GM23338 (cell line): ENCODE measurements around the gene DSC2. TPM values are rescaled to one million over a fixed set of nuclear protein-coding genes. Genes with fewer than 3 reads are reported as not detected.

Source experiments
- ATAC-seq: fragments of 200-7000 bp; cut with Tn5 transposase; 3 replicates; pipeline ENCODE4 v1.9.1; 2020
- DNase-seq: peaks from one replicate; pipeline ENCODE4 v3.0.0-alpha.2; 2015; ENCODE audit warnings: low spot score
- H2AFZ ChIP-seq: fragments of 200-600 bp; sonication (generic); 2 replicates; pipeline ENCODE4 v1.8.0; 2016; ENCODE audit warnings: antibody characterized with exemption, mild to moderate bottlenecking, moderate library complexity
- H3F3A ChIP-seq: fragments of 200-600 bp; sonication (generic); replicated peaks from 2 replicates; pipeline ENCODE4 v1.8.0; 2017; ENCODE audit warnings: antibody characterized with exemption, mixed run types, low read depth
- H3K27ac ChIP-seq: fragments of 200-600 bp; sonication (generic); 2 replicates; pipeline ENCODE4 v1.6.1; 2016; ENCODE audit warnings: low read depth
- H3K27me3 ChIP-seq: fragments of 200-600 bp; sonication (generic); 2 replicates; pipeline ENCODE4 v1.8.0; 2016; ENCODE audit warnings: mild to moderate bottlenecking, mixed run types, moderate library complexity; ENCODE audit not compliant: insufficient read depth
- H3K36me3 ChIP-seq: fragments of 200-600 bp; sonication (generic); 2 replicates; pipeline ENCODE4 v1.8.0; 2016; ENCODE audit warnings: mild to moderate bottlenecking; ENCODE audit not compliant: insufficient read depth
- H3K4me1 ChIP-seq: fragments of 200-600 bp; sonication (generic); 2 replicates; pipeline ENCODE4 v1.8.0; 2016; ENCODE audit warnings: mild to moderate bottlenecking, moderate library complexity; ENCODE audit not compliant: insufficient read depth
- H3K4me2 ChIP-seq: fragments of 200-600 bp; sonication (generic); 2 replicates; pipeline ENCODE4 v1.7.1; 2017; ENCODE audit warnings: mixed run types
- H3K4me3 ChIP-seq: fragments of 200-600 bp; sonication (generic); 2 replicates; pipeline ENCODE4 v1.6.1; 2016; ENCODE audit warnings: mixed run types
- H3K79me2 ChIP-seq: fragments of 200-600 bp; sonication (generic); replicated peaks from 2 replicates; pipeline ENCODE4 v1.8.0; 2017; ENCODE audit warnings: mild to moderate bottlenecking; ENCODE audit not compliant: insufficient read depth
- H3K9me2 ChIP-seq: fragments of 200-600 bp; sonication (generic); 2 replicates; pipeline ENCODE4 v1.8.0; 2017; ENCODE audit not compliant: insufficient read depth
- H4K20me1 ChIP-seq: fragments of 200-600 bp; sonication (generic); replicated peaks from 2 replicates; pipeline ENCODE4 v1.8.0; 2017; ENCODE audit warnings: mild to moderate bottlenecking; ENCODE audit not compliant: insufficient read depth
- H3K27ac Mint-ChIP-seq: 2 replicates; pipeline ENCODE4 v1.8.0; 2020; ENCODE audit warnings: inconsistent platforms, mild to moderate bottlenecking, moderate library complexity, mixed read lengths
- H3K27me3 Mint-ChIP-seq: 3 replicates; pipeline ENCODE4 v1.8.0; 2022; ENCODE audit warnings: low read depth, mild to moderate bottlenecking, moderate library complexity, mixed read lengths, inconsistent platforms; ENCODE audit not compliant: insufficient read depth, poor library complexity
- H3K36me3 Mint-ChIP-seq: 3 replicates; pipeline ENCODE4 v1.8.0; 2021; ENCODE audit warnings: low read depth, mild to moderate bottlenecking, inconsistent platforms, moderate library complexity, mixed read lengths
- H3K4me1 Mint-ChIP-seq: 3 replicates; pipeline ENCODE4 v1.8.0; 2020; ENCODE audit warnings: mild to moderate bottlenecking, inconsistent platforms, mixed read lengths
- H3K4me3 Mint-ChIP-seq: 3 replicates; pipeline ENCODE4 v1.8.0; 2021; ENCODE audit warnings: moderate library complexity, mild to moderate bottlenecking, inconsistent platforms, mixed read lengths
- H3K9me3 Mint-ChIP-seq: 3 replicates; pipeline ENCODE4 v1.8.0; 2020; ENCODE audit warnings: moderate library complexity, mild to moderate bottlenecking, inconsistent platforms, mixed read lengths
- CREB1 ChIP-seq: fragments of 250-450 bp; sonication (Bioruptor Pico); IDR thresholded peaks from 2 replicates; pipeline ENCODE4 v1.5.0; 2020; ENCODE audit warnings: low read depth, mild to moderate bottlenecking, moderate library complexity
- EZH2 ChIP-seq: fragments of 200-600 bp; sonication (generic); IDR thresholded peaks from one replicate; pipeline ENCODE4 v1.8.0; 2017; ENCODE audit warnings: antibody characterized with exemption, mild to moderate bottlenecking, low read depth; ENCODE audit not compliant: unreplicated experiment
- EZH2phosphoT487 ChIP-seq: fragments of 200-600 bp; sonication (generic); IDR thresholded peaks from one replicate; pipeline ENCODE4 v1.8.1; 2018; ENCODE audit warnings: antibody characterized with exemption; ENCODE audit not compliant: unreplicated experiment
- JUNB ChIP-seq: IDR thresholded peaks from one replicate; pipeline ENCODE4 v1.6.1; 2016; ENCODE audit warnings: antibody characterized with exemption; ENCODE audit not compliant: unreplicated experiment
- NANOG ChIP-seq: IDR thresholded peaks from 2 replicates; pipeline ENCODE4 v1.6.1; 2016; ENCODE audit warnings: antibody characterized with exemption, borderline replicate concordance
- POLR2AphosphoS5 ChIP-seq: IDR thresholded peaks from 2 replicates; pipeline ENCODE4 v1.6.1; 2016; ENCODE audit warnings: antibody characterized with exemption, low read depth
- STAT1 ChIP-seq: IDR thresholded peaks from one replicate; pipeline ENCODE4 v1.6.1; 2016; ENCODE audit warnings: antibody characterized with exemption; ENCODE audit not compliant: unreplicated experiment
- ZNF114 ChIP-seq: fragments of 250-450 bp; sonication (Bioruptor Pico); IDR thresholded peaks from 2 replicates; pipeline ENCODE4 v1.5.0; 2020; ENCODE audit warnings: mild to moderate bottlenecking, moderate library complexity
- ZNF331 ChIP-seq: fragments of 250-450 bp; sonication (Bioruptor Pico); IDR thresholded peaks from 2 replicates; pipeline ENCODE4 v1.5.0; 2020; ENCODE audit warnings: low read depth, mild to moderate bottlenecking, moderate library complexity
- ZNF462 ChIP-seq: fragments of 250-450 bp; sonication (Bioruptor Pico); IDR thresholded peaks from 2 replicates; pipeline ENCODE4 v1.5.0; 2020; ENCODE audit warnings: mild to moderate bottlenecking, moderate library complexity
- polyA plus RNA-seq: library from polyadenylated mRNA; unstranded; fragments of >200 nt; fragmentation: Nextera tagmentation; extraction: Ambion mirVana; gene quantifications from 2 replicates; pipeline ENCODE4 v1.2.1, GENCODE V29; 2016
- total RNA-seq: library from RNA; depleted of rRNA; stranded (reverse); fragments of >200 nt; shearing (Covaris generic); gene quantifications from 2 replicates; pipeline ENCODE4 v1.2.3, GENCODE V29; 2014
- TF ChIP-seq, protein P1 (sequence below): IDR thresholded peaks from one replicate; pipeline ENCODE4 v1.6.1; 2018; ENCODE audit warnings: antibody characterized with exemption; ENCODE audit not compliant: unreplicated experiment
- TF ChIP-seq, protein P2 (sequence below): IDR thresholded peaks from 2 replicates; pipeline ENCODE4 v1.6.1; 2016; ENCODE audit warnings: antibody characterized with exemption
- TF ChIP-seq, protein P3 (sequence below), 2 experiments: fragments of 200-600 bp in 1 of 2; sonication (generic) in 1 of 2; conservative IDR thresholded peaks; 2 replicates each; pipeline versions ENCODE4 v1.5.1 to v1.6.1; 2016 to 2017; ENCODE audit warnings: antibody characterized with exemption in 2 of 2, low read depth in 2 of 2, mild to moderate bottlenecking in 2 of 2, moderate library complexity in 1 of 2

DSC2 gene
- total and polyA plus RNA-seq, 2 experiments from 2014 or later, result 10.5 to 20.4 TPM

- TF ChIP-seq, protein P1, sequence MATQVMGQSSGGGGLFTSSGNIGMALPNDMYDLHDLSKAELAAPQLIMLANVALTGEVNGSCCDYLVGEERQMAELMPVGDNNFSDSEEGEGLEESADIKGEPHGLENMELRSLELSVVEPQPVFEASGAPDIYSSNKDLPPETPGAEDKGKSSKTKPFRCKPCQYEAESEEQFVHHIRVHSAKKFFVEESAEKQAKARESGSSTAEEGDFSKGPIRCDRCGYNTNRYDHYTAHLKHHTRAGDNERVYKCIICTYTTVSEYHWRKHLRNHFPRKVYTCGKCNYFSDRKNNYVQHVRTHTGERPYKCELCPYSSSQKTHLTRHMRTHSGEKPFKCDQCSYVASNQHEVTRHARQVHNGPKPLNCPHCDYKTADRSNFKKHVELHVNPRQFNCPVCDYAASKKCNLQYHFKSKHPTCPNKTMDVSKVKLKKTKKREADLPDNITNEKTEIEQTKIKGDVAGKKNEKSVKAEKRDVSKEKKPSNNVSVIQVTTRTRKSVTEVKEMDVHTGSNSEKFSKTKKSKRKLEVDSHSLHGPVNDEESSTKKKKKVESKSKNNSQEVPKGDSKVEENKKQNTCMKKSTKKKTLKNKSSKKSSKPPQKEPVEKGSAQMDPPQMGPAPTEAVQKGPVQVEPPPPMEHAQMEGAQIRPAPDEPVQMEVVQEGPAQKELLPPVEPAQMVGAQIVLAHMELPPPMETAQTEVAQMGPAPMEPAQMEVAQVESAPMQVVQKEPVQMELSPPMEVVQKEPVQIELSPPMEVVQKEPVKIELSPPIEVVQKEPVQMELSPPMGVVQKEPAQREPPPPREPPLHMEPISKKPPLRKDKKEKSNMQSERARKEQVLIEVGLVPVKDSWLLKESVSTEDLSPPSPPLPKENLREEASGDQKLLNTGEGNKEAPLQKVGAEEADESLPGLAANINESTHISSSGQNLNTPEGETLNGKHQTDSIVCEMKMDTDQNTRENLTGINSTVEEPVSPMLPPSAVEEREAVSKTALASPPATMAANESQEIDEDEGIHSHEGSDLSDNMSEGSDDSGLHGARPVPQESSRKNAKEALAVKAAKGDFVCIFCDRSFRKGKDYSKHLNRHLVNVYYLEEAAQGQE, result no peak
- TF ChIP-seq ZNF331 (CRISPR knock-in tag) (no peak), EZH2phosphoT487 (no peak), ZNF114 (CRISPR knock-in tag) (no peak), CREB1 (CRISPR knock-in tag) (no peak), ZNF462 (no peak), NANOG (no peak), POLR2AphosphoS5 (no peak), STAT1 (no peak), JUNB (no peak), EZH2 (no peak)
- TF ChIP-seq, protein P2, sequence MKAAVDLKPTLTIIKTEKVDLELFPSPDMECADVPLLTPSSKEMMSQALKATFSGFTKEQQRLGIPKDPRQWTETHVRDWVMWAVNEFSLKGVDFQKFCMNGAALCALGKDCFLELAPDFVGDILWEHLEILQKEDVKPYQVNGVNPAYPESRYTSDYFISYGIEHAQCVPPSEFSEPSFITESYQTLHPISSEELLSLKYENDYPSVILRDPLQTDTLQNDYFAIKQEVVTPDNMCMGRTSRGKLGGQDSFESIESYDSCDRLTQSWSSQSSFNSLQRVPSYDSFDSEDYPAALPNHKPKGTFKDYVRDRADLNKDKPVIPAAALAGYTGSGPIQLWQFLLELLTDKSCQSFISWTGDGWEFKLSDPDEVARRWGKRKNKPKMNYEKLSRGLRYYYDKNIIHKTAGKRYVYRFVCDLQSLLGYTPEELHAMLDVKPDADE, result no peak
- TF ChIP-seq, protein P3, sequence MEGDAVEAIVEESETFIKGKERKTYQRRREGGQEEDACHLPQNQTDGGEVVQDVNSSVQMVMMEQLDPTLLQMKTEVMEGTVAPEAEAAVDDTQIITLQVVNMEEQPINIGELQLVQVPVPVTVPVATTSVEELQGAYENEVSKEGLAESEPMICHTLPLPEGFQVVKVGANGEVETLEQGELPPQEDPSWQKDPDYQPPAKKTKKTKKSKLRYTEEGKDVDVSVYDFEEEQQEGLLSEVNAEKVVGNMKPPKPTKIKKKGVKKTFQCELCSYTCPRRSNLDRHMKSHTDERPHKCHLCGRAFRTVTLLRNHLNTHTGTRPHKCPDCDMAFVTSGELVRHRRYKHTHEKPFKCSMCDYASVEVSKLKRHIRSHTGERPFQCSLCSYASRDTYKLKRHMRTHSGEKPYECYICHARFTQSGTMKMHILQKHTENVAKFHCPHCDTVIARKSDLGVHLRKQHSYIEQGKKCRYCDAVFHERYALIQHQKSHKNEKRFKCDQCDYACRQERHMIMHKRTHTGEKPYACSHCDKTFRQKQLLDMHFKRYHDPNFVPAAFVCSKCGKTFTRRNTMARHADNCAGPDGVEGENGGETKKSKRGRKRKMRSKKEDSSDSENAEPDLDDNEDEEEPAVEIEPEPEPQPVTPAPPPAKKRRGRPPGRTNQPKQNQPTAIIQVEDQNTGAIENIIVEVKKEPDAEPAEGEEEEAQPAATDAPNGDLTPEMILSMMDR (conservative IDR thresholded peaks at IDR 0.05; ENCODE audit: low read depth in 2 of 2), result no peak
- Histone ChIP-seq H3K9me2 (no peaks in the 10 kb centered on the region), H4K20me1 (peaks cover 3% of the 10 kb centered on the region; the same call in 1 of the 2 replicates), H3K4me2 (no peak overlapping the region), H3K27ac (no peak overlapping the region), H3K4me1 (no peaks in the 10 kb centered on the region), H3K36me3 (0 out of 2 replicates have a peak, but pooled peaks cover 3% of the 10 kb centered on the region), H3K4me3 (no peak overlapping the region), H3F3A (no peaks in the 10 kb centered on the region), H3K79me2 (no peaks in the 10 kb centered on the region), H3K27me3 (no peaks in the 10 kb centered on the region), H2AFZ (no peak overlapping the region)
- Mint-ChIP-seq H3K27ac (no peak overlapping the region), H3K36me3 (peaks cover 24% of the 10 kb centered on the region; the same call in 2 of the 3 replicates), H3K4me3 (no peak overlapping the region), H3K27me3 (no peaks in the 10 kb centered on the region), H3K4me1 (no peaks in the 10 kb centered on the region), H3K9me3 (no peaks in the 10 kb centered on the region)
- no peak for ATAC-seq
- no peak for DNase-seq
Observed at GRCh38 chr18:31079973-31080372, 22.2 kb downstream of the DSC2 start.
